ENCODE data around the gene SLC25A24.
"Not testable (repeated sequence)": the region's sequence is repeated elsewhere in the genome, so short reads cannot be mapped to it uniquely, and the experiment has no call there.

SLC25A24 gene

DNA sequence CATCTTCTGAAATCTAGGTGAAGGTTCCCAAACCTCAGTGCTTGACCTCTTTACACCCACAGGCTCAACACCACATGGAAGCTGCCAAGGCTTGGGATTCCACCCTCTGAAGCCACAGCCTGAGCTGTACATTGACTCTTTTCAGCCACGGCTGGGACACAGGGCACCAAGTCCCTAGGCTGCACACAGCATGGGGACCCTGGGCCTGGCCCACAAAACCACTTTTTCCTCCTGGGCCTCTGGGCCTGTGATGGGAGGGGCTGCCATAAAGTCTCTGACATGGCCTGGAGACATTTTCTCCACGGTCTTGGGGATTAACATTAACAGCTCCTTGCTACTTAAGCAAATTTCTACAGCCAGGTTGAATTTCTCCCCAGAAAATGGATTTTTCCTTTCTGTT lies 67.8 kb downstream of the SLC25A24 start:
- DNase-seq = not testable (repeated sequence)

DNA sequence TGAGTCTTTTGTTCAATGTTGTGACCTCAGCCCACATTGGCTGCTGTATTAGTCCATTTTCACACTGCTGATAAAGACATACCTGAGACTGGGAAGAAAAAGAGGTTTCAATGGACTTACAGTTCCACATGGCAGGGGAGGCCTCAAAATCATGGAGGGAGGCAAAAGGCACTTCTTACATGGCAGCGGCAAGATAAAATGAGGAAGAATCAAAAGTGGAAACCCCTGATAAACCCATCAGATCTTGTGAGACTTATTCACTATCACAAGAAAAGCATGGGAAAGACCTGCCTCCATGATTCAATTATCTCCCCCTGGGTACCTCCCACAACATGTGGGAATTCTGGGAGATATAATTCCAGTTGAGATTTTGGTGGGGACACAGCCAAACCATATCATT lies 68.9 kb downstream of the SLC25A24 start:
- DNase-seq = not testable (repeated sequence)

DNA sequence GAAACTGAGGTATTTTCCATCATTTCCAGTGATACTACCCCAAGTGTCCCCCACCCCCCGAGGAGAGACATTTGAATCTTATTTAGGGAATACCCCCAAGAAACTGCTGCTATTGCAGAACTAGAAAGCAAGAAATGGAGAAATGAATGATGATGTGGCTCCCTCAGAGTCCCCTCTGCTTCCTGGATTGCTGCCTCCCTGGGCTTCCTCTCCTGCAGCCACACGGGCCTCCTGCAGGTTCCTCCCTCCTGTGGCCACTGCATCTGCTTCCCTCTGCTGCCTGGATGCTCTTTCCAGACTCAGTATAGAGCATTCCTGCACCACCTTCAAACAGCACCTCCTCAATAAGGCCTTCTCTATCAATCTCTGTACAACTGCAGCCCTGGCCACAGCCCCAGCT lies 69.3 kb downstream of the SLC25A24 start:
- DNase-seq = no peak

DNA sequence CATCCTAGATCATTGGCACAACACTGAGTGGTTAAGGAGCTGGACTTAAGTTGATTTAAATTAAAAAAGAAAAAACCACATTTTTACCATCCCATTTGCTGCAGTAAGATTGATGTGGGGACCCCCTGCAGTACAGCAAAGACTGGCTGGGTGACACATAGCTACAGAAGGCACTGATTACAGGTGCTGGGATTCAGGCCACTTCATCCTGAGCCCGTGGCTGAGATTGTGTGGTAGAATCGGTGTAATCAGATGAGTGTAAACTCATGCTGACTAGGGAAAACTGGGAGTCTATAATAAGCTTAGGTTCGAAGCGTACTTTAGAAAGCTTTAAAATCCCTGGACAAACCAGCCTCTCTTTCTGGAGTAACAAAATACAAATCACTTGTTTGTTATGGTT lies 70.1 kb downstream of the SLC25A24 start:
- no peak for DNase-seq

DNA sequence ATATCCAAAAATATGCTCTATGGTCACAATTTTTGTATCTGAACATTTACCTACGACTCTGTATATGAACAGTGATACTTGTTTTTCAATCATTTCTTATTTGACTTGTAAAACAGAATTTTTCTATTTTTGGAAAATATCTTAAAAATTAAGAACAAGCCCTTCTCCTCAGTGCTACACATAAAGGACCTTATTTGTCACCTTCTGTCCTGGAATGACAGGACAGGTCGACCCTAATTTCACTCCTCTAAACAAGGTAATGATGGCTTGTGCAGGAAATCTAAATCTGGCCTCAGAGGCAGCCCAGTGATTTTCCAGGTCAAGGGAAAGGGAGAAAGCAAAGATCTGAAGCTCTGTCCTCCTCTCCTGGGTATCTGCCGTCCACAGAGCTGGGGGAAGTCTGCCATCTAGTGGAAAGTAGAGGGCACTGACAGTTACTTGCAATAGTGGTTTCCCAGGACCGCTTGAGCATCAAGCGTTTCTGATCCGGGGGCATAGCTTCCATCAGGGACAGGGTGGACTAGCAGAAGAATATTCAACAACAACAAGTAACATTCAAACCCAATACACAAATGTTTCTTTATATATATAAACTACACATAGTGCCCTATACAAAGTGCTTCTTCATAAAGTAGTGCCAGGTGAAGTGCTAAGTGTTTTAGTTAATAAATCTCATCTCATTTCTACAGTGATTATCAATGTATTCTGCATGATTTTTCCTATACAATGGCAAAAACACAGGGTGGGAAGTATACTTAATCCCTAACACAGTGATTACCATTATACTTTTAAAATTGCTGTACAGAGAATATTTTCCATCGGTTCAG lies 74.6 kb downstream of the SLC25A24 start:
- DNase-seq = peak; percentile 79

DNA sequence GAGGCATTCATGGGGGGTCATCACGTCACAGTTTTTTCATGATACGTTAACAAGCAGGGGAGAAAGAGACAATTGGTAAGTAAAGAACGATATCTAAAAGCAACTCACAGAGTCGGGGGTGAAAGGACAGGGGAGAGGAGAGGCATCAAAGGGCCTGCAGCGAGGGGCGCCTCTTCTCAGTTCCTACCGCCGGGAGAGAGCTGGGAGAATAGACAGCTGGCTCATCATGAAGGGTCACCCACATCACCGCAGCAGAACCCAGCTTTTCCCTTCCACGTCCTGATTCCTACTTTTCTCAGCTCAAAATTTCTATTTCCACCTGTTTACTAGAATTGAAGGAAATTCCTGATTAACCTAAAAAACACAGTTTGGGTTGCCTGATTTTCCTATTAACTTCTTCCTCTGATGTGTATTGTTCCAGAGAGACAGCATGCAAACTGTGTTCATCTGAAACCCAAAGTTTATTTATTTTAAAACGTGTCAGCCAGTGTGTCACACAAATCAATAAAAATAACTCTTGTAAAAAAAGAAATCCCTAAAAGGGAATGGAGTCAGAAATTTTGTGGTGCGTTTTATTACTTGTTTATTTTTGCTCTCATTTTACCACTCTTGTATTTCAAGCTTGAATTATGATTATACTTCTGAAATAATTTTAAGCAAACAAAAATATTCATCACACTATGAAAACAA lies 75.4 kb downstream of the SLC25A24 start:
- peak; percentile 55 for DNase-seq

DNA sequence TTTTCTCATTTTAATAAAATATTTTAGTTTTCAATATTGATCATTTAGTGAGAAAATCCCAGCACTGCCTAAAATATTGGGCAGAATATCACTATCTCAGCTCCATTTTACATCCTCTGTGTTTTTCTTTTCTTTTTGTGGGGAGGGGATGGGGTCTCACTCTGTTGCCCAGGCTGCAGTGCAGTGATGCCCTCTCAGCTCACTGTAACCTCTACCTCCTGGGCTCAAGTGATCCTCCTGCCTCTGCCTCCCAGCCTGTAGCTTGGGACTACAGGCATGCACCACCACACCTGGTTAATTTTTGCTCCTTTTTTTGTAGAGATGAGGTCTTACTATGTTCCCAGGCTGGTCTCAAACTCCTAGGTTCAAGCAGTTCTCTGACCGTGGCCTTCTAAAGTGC lies 76.1 kb downstream of the SLC25A24 start:
- DNase-seq = no peak

DNA sequence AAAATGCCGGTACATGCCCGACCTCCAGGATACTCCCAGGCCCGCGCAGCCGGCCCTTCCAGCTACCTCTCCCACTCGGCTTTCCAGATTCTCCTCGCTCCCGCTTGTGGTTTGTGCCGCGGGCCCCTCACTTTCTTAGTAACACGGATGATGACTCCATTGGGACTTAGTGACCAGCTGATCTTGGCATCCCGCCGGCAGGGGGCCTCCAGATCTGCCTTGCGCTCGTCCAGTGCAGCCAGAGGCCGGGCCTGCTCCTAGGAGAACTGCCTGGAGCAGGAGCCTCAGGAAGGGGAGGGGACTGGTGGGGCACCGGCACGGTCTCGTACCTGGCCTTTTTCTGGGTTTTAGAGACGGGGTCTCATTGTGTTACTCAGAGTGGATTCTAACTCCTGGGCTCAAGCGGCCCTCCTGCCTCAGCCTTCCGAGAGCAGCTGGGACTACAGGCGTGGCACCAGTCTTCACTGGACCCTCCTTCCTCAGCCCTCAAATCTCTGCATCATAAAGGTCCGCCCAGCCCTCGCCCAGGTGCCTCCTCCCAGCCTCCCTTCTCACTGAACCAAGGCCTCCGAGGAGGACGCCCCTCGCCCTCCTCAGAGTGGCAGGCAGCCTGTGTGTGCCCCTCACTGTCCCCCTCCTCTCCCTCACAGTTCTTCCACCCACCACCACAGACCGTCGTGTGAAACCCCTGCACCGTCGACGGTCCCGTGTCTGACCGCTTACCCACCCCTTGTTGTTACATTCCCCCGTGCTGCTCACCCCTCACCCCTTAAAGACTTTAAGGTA lies 78.6 kb downstream of the SLC25A24 start:
- no peak for DNase-seq

DNA sequence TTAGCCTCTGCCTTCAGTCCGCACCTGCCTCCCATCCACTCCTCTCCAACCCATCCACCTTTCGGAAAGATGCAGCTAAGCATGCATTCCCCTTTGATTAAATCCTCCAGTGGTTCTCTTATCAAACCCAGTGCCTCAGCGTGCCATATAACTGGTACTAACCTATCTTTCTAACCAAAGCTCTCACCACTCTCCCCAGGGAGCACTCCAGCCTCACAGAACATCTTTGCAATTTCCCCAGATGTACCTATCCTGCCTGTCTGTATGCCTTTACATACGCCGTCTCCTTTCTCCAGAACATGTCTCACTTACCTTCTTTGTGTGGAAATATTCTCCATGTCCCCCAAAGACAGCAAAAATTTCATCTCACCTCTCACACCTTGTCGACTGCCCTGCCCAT lies 80.0 kb downstream of the SLC25A24 start:
- DNase-seq = peak; percentile 49

DNA sequence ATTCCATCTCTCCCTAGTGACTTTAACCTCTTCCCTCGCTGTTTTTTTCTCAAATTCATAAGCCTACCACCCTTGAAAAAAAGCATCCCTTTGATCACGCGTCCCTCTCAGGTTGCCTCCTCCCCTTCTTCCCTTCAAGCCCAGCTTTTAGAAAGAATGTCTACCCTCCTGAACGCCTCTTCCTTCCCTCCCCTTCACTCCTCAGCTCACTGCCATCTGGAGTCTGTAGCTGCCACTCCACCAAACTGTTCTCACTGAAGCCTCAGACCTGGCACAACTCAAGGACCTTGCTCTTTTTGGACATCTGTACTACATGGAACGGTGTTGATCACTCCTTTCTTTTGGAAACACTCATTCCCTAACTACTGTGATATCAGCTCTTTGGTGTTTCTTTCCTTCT lies 80.6 kb downstream of the SLC25A24 start:
- peak; percentile 30 for DNase-seq

DNA sequence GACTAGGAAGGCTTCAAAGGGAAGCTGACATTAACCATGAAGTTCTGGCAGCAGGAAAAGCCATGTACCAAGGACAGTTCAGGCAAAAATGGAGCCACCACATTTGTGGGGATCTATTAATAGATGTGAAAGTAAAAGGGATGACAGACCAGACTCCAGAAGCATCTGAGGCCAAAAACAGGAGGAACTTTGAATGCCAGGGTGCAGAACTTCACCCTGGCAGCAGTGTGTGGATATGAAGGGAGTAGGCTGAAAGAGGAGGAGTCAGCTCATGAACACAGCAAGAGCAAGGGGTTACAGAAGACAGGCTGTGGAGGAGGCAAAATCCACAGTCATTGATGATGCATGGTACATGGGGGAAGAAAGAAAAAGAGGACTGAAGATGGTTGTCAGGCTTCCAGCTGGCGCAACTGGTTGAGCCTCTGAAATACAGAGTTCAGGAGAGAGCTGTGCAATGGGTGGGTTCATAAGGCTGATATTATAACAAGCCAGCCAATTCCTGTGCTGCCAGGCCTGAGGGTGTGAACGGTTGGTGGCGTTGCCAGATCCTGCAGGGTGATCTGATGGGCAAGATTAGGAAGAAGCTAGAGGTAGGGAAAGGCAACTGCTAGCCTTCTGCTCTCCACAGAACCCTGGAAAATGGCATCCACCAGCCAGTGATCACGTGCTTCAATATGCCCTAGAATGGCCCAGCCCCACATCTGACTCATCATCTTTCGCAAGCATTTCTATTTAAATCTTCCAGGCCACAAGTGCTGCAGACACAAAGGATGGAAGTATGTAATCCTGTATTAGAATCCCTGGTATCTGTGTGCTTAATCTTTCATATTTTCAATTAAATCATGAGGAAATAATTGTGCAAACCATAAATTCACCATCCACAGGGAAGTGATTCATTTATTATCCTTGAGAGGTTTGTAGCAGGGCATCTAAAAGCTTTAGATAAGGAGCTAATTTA lies 81.9 kb downstream of the SLC25A24 start:
- DNase-seq = no peak

DNA sequence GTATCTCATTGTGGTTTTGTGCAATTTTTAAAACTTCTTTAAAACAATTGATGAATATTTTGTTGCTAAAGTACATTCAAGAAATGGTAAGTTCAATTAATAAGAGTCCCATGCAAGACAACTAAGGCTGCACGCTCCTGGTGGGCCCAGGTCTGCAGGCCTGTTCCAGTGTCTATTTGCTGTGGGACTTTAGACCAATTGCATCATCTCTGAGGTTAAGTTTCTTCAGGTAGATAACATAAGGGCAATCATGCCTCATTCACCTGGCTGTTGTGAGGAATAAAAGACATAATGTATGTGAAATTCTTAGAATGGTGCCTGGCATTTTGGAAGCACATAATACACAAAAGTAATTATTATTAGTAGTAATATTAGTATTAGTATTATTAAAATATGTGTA lies 82.9 kb downstream of the SLC25A24 start:
- no peak for DNase-seq

DNA sequence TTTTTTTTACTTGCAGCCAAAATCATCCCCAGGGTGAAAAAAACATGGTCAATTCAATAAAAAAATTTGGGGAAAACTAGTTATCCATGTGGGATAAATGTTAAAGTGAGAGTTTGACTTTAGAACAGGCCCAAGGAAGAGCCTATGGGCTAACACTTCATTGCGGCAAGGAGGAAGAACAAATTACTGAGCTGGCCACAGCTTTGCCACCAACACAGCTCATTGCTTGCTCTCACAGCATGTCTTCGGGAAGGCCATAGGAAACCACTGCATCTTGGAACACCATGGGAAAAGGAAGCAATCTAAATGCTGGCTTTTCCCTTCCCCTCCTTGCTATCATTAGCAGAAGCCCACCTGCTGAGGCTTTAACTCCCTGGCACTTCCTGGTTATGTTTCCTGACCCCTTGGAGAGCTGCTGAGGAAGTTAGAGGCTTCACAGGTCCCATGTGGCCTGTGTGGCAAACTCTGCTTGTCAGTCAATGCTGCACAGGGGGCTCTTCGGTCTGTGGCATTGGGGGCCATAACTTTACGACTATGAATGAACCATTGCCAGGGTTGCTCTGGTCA lies 86.0 kb downstream of the SLC25A24 start:
- no peak for DNase-seq

DNA sequence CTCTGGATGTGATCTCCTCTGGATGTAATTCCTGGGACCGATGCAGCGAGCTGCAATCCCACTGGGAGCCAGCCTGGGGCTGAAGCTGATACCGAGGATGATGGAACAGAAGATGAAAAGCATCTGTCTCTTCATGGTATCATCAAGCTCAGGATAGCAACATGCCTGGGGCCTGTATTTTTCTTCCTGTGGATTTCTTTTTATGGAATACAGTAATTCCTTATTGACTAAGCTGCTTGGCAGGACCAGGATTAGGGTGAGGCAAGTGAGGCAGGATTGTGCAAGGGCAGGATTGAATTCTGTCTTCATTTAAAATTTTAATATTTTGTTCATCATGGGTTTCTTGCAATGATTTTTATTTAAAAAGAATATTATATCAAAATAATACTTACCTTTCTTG lies 86.6 kb downstream of the SLC25A24 start:
- DNase-seq = no peak

DNA sequence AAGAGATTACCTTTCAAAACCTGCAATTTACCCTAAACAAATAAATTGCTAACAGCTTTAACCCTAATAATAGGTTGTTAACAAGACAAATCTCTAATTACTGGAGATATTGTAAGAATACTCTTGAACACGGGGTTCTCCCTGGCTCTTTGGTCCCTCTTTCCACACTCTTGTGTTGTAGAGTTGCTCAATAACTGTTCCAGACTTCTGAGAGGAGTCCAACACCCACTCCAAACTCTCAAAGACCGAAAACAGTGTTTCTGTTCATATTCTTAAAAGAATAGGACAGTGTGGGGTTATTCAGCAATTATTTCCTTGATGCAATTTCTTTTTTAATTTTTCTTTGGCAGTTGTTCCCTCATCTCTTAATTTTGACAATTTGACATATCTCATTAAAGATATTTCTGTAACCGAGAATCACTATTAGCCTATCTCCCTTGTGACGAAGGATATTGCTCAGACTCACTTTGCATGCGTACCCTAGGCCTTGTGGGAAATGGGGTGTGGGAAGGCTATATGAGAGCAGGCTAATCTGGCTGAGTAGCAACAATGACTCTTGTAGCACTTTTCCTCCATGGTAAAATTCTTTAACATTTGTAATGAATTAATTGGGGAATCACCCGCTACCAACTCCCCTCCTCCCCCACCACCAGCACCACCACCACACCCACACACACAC lies 90.7 kb downstream of the SLC25A24 start:
- DNase-seq = no peak

DNA sequence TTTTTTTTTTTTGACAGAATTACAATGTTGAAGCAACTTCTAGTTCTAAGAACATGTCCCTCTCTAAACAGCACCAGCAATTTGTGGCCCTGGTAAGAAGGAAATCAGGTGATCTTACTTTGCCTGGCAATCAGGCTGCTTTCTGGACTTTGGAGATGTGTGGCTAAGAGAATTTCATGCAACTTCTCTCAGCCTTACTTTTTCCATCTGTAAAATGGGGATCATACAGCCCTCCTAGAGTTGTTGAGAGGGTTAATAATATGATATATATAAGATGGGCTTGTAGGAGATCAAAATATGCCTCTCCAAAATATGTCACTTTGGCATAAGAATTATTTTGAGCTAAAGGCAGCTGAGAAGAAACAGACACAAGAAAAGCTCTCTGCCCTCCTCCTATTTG lies 92.0 kb downstream of the SLC25A24 start:
- DNase-seq = no peak

DNA sequence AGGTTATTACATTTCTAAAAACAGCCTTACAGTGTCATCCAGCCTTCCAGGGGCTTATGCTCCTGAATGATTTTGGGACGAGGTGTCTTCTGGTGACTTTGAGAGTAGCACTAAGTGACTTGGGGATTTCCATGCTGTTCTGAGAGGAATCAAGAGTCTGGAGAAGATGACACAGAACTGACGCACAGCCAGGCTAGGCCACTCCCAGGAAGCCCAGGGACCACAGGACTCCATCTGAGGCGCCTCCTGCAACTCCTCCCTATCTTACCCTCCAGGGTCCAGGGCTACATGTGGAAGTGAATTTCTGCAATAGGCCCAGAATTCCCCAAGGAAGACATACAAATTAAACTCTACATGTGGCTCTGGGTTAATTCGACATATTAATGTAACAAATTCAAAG lies 92.5 kb downstream of the SLC25A24 start:
- no peak for DNase-seq

DNA sequence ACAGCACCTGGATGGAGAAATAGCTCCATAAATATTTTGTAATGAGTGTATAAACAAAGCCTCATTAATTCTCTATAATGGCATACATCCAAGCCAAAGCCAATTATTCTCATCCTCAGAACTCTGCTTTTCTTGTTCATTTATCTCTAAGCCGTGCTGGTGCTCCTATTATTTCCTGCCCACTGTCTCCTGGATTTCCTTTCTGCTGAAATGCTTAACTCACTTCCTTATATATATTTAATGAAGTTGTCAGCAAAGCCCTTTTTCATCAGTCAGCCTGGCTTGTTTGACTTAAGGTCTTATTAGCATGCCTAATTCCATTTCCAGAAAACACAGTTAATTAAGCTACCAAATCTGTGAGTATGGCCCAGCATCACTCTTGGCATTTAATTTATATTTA lies 93.4 kb downstream of the SLC25A24 start:
- no peak for DNase-seq

DNA sequence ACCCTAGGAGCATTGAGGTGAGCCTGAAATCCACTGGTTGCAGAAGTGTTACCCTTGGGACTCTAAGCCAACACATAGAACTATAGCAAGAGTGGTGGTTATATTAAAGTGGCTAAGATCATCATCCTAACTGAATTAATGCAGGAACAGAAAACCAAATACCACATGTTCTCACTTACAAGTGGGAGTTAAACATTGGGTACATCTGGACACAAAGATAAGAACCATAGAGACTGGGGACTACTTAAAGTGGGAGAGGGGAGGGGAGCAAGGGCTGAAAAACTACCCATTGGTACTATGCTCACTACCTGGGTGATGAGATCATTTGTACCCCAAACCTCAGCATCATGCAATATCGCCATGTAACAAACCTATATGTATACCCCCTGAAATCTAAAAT lies 100.0 kb downstream of the SLC25A24 start:
- DNase-seq = no peak

DNA sequence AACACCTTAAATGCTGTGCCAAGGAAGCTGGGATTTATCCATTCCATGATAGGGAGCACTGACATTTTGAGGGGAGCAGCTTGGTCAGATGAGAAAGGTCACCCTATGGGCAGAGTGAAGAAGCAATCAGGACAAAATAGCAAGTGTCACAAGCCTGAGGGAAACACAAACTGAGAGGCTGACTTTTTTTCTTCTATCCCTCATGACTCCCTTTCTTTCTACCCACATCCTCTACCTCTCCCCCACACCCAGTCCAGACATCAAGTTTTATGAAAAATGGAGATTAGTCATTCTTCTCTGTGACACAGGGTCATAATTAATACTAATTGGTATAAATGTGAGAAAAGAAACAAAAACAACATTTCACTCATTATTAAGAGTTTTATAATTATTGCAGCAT lies 103.1 kb downstream of the SLC25A24 start:
- DNase-seq = no peak

DNA sequence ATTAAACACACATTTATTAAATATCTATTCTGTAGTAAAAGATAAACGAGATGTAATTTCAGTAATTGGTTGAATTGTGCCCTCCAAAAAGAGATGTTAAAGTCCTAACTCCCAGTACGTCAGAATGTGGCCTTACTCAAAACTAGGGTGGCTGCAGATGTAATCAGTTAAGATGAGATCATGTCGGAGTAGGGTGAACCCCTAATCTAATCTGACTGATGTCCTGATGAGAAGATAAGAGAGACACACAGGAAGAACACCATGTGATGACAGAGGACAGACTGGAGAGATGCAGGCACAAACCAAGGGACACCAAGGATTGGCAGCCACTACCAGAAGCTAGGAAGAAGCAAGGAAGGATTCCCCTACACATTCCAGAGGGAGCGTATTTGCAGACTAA lies 104.1 kb downstream of the SLC25A24 start:
- DNase-seq = no peak

DNA sequence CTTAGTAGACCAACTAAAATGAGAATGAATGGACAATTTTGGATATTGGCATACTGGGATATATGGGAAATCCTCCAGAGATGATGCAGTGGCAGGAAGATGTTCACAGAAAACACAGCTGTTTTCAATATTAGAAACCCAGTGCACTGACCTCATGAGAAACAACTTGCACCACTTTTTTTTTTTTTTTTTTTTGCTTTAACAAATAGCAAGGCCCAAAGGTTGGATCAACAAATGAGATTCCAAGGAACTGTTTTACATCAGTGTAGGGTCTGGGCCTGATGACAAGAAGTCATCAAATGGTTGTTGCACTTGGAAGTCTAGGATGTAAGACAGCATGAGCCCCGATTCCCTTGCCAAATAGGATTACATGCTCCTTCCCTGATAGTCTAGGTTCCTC lies 110.7 kb downstream of the SLC25A24 start:
- no peak for DNase-seq
